Natural killer cell (primary cell): Measurements from ENCODE around the gene TMEM87A. TPM values are rescaled to one million over a fixed set of nuclear protein-coding genes. Genes with fewer than 3 reads are reported as not detected.

ENCODE experiments used
- ATAC-seq, 3 donors: fragments of 150-1000 bp in 2 of 3; fragments of 200-7000 bp in 1 of 3; cut with Tn5 transposase; 1 replicate in 1 of 3; 2 replicates in 2 of 3; pipeline ENCODE4 v1.10.0; 2021; ENCODE audit warnings: mild to moderate bottlenecking in 2 of 3, moderate library complexity in 2 of 3
- DNase-seq, 2 donors: peaks; one replicate each; pipeline versions ENCODE4 v3.0.0 to v3.0.0-alpha.2; 2013 to 2021; ENCODE audit warnings: mixed read lengths in 1 of 2
- H3K27ac ChIP-seq: one replicate; pipeline ENCODE4 v1.5.1; 2013; ENCODE audit warnings: mild to moderate bottlenecking, low read length
- H3K27me3 ChIP-seq: one replicate; pipeline ENCODE4 v1.6.1; 2013; ENCODE audit warnings: low read length; ENCODE audit not compliant: control insufficient read depth, insufficient read depth
- H3K36me3 ChIP-seq: one replicate; pipeline ENCODE4 v1.6.1; 2013; ENCODE audit warnings: low read length; ENCODE audit not compliant: control insufficient read depth, insufficient read depth
- H3K4me1 ChIP-seq: one replicate; pipeline ENCODE4 v1.6.1; 2013; ENCODE audit warnings: low read length; ENCODE audit not compliant: control insufficient read depth, insufficient read depth
- H3K4me3 ChIP-seq: one replicate; pipeline ENCODE4 v1.5.1; 2013; ENCODE audit warnings: low read length
- H3K9me3 ChIP-seq: one replicate; pipeline ENCODE4 v1.6.1; 2013; ENCODE audit warnings: low read length; ENCODE audit not compliant: control insufficient read depth, insufficient read depth
- H3K27ac Mint-ChIP-seq, 2 donors: one replicate each; pipeline ENCODE4 v1.8.0; 2022; ENCODE audit warnings: mild to moderate bottlenecking in 2 of 2, mixed read lengths in 2 of 2, moderate library complexity in 1 of 2
- H3K27me3 Mint-ChIP-seq, 2 donors: one replicate each; pipeline ENCODE4 v1.8.0; 2022; ENCODE audit warnings: low read depth in 2 of 2, mixed read lengths in 2 of 2
- H3K36me3 Mint-ChIP-seq: one replicate; pipeline ENCODE4 v1.8.0; 2022; ENCODE audit warnings: mixed read lengths
- H3K4me1 Mint-ChIP-seq, 2 donors: one replicate each; pipeline ENCODE4 v1.8.0; 2022; ENCODE audit warnings: mixed read lengths in 2 of 2
- H3K4me3 Mint-ChIP-seq: one replicate; pipeline ENCODE4 v1.8.0; 2022; ENCODE audit warnings: mild to moderate bottlenecking, moderate library complexity, mixed read lengths
- H3K9me3 Mint-ChIP-seq, 2 donors: one replicate each; pipeline ENCODE4 v1.8.0; 2022; ENCODE audit warnings: mixed read lengths in 2 of 2
- CTCF ChIP-seq: fragments of 200-600 bp; IDR thresholded peaks from one replicate; pipeline ENCODE4 v1.8.0; 2022; ENCODE audit warnings: antibody characterized with exemption
- WGBS: methylation state at CpG from one replicate; pipeline ENCODE4 v1.1.7; 2013; ENCODE audit warnings: missing lambda C conversion rate; ENCODE audit not compliant: insufficient coverage; 5-methylcytosine and 5-hydroxymethylcytosine counted together
- intact Hi-C: fragments of 100-400 bp; cut with micrococcal nuclease; formaldehyde crosslinking; loops from one replicate; pipeline ENCODE4 v1.14.2; 2022
- total RNA-seq, 4 donors: library from RNA; stranded (reverse); fragments of 120-200 nt in 1 of 4; gene quantifications; one replicate each; pipeline versions ENCODE4 v1.2.3 to v1.2.4, GENCODE V29; 2013 to 2022

TMEM87A gene
- total RNA-seq, 3 donors from 2014 or later (not counting 1 experiment from before 2014, with no cell fraction given), result 70.8 to 76.4 (median 73.7) TPM

DNA sequence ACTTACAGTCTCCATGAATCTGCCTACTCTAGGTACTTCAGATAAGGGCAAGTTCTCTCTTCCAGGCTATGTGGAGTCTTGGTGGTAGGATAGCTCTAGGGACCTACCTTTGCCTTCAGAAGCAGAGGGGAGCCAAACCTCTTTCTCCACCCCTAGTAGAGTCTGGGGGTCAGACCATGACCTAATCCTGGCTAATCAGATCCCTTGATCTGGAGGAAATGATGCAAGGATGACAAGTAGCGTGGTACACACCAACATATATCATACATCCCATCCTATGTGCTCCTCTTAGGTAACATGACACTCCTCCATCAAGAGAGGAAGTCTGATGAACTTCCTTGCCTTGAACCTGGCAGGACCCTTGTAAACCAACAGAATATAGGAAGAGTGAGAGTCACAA lies 101.4 kb downstream of the TMEM87A start:
- Mint-ChIP-seq H3K27ac (no peak overlapping the region), H3K4me1 (peaks cover 5 to 8% of the 10 kb centered on the region in 2 donors), H3K27me3 (no peaks in the 10 kb centered on the region), H3K4me3 (no peak overlapping the region), H3K9me3 (no peaks in the 10 kb centered on the region), H3K36me3 (peaks cover 8% of the 10 kb centered on the region)
- WGBS, result 100% methylated on average over 1 of the region's 1 CpG
- TF ChIP-seq CTCF, result no peak
- ATAC-seq (no peak), DNase-seq (no peak)
- Histone ChIP-seq H3K4me1 (no peaks in the 10 kb centered on the region), H3K4me3 (no peak overlapping the region), H3K27me3 (no peaks in the 10 kb centered on the region), H3K27ac (no peak overlapping the region), H3K9me3 (no peaks in the 10 kb centered on the region), H3K36me3 (peaks cover 69% of the 10 kb centered on the region)
- intact Hi-C loops, result no loop called here

DNA sequence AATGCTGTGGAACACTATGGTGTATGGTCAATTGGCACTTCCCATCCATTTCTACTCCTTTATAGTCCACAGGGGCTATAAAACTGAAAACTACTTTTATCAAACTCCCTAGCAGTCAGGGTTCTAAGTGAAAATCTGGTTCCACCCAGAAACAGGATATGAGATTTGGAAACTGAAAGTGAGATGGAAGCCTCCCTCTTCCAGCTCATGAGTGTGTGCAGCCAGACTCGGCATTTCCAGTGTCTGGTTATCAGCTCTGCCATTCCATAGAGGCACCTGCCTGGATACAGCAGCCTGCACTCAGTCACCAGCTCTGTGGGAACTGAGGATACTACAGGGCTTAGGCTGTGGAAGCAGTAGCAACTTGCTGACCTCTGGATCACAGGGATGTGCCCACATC lies 102.1 kb downstream of the TMEM87A start:
- Mint-ChIP-seq H3K4me1 (peaks cover 5 to 8% of the 10 kb centered on the region in 2 donors), H3K4me3 (no peak overlapping the region), H3K27me3 (no peaks in the 10 kb centered on the region), H3K27ac (peak overlapping the region in 1 of 2 donors; percentile 16), H3K9me3 (no peaks in the 10 kb centered on the region), H3K36me3 (peaks cover 8% of the 10 kb centered on the region)
- no peaks in the 10 kb centered on the region for H3K27me3 ChIP-seq
- WGBS, result 85% methylated on average over 1 of the region's 1 CpG
- H3K9me3 ChIP-seq, result no peaks in the 10 kb centered on the region
- H3K4me1 ChIP-seq, result no peaks in the 10 kb centered on the region
- no peak for TF ChIP-seq CTCF
- H3K4me3 ChIP-seq, result no peak overlapping the region
- ATAC-seq (peak in 1 of 3 donors; percentile 32), DNase-seq (no peak)
- H3K27ac ChIP-seq, result no peak overlapping the region
- intact Hi-C loops, result no loop called here
- peaks cover 75% of the 10 kb centered on the region for H3K36me3 ChIP-seq

DNA sequence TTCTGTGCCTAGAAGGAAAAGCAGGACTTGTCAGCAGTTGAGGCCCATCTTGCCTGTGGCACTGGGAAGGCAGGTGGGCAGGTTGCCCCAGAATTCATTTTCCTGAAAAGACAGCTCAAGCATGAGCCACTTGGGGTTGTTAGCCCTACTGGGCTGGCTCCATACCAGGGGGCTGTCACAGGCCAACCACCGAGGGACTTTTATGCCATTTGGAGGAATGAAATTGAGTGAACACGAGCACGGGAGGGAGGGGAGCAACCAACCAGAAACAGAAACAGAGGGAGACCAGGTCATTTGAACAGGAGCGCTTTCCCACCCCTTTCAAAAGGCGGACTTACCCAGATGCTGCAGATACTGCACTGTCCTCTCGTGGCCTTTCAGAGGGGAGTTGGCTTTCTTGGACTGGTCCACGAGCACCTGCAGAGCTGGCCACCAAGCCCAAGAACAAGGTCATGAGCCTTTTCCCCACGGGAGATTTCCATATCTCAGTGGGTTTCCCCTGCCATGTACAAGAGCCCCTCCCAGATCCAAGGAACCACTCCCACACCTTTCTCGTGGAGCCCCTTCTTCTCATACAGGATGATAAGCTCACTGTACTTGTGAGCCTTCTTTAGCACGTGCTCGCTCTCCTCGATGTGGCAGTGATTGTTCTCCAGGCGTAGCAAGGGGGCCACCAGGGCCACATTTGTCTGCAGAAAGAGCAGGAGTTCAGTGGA lies 106.8 kb downstream of the TMEM87A start:
- 97% methylated on average over 13 of the region's 13 CpGs for WGBS
- no peaks in the 10 kb centered on the region for H3K9me3 Mint-ChIP-seq
- no peak overlapping the region for H3K27ac Mint-ChIP-seq
- H3K36me3 ChIP-seq, result peaks cover 86% of the 10 kb centered on the region
- intact Hi-C loops, result no loop called here
- ATAC-seq (no peak), DNase-seq (no peak)
- no peak overlapping the region for H3K4me3 ChIP-seq
- no peak overlapping the region for H3K4me3 Mint-ChIP-seq
- peaks cover under 1 to 1% of the 10 kb centered on the region in 2 donors for H3K4me1 Mint-ChIP-seq
- no peaks in the 10 kb centered on the region for H3K27me3 ChIP-seq
- peaks cover 22% of the 10 kb centered on the region for H3K36me3 Mint-ChIP-seq
- no peak overlapping the region for H3K27ac ChIP-seq
- no peaks in the 10 kb centered on the region for H3K9me3 ChIP-seq
- H3K4me1 ChIP-seq, result no peaks in the 10 kb centered on the region
- no peaks in the 10 kb centered on the region for H3K27me3 Mint-ChIP-seq
- TF ChIP-seq CTCF, result no peak

DNA sequence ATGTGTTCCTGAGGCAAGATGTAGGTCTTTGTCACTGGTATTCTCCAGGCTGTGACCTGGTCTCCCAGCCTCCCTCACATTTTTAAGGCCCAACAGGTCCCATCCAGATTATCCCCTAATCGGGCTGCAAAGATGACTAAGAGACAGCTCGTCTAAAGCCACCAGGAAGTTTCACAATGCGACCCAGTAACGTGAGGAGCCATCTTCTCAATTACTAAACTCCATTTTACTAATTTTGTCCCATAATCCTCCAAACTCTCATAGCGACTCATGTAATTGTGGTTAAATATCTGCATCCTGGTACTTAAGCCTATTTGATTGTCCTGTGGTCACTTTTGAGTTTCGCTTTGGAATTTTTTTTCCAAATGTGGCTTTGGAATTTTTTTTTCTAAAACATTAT lies 108.1 kb downstream of the TMEM87A start:
- Histone ChIP-seq H3K4me1 (no peaks in the 10 kb centered on the region), H3K27ac (no peak overlapping the region), H3K27me3 (no peaks in the 10 kb centered on the region), H3K36me3 (peaks cover 92% of the 10 kb centered on the region), H3K4me3 (no peak overlapping the region), H3K9me3 (no peaks in the 10 kb centered on the region)
- Mint-ChIP-seq H3K4me1 (no peaks in the 10 kb centered on the region), H3K9me3 (no peaks in the 10 kb centered on the region), H3K36me3 (peaks cover 21% of the 10 kb centered on the region), H3K27ac (no peak overlapping the region), H3K27me3 (no peaks in the 10 kb centered on the region), H3K4me3 (no peak overlapping the region)
- no peak for TF ChIP-seq CTCF
- intact Hi-C loops, result no loop called here
- 84% methylated on average over 6 of the region's 6 CpGs for WGBS
- DNase-seq (no peak), ATAC-seq (no peak)
